Fibroblast of the aortic adventitia (primary cell): Measurements from ENCODE around the gene CTSK. TPM values are rescaled to one million over a fixed set of nuclear protein-coding genes. Genes with fewer than 3 reads are reported as not detected.
"Not testable (repeated sequence)": the region's sequence is repeated elsewhere in the genome, so short reads cannot be mapped to it uniquely, and the experiment has no call there.

Experiments
- DNase-seq: peaks from one replicate; pipeline ENCODE4 v3.0.0-alpha.2; 2010; ENCODE audit warnings: low read depth
- H3K4me3 ChIP-seq: 2 replicates; pipeline ENCODE4 v1.5.1; 2011; ENCODE audit warnings: low read depth, mild to moderate bottlenecking, control low read depth, low read length, moderate library complexity
- total RNA-seq: library from RNA; depleted of rRNA; stranded (reverse); fragments of >200 nt; gene quantifications from 2 replicates; pipeline ENCODE4 v1.2.3, GENCODE V29; 2012; ENCODE audit warnings: low replicate concordance
- TF ChIP-seq, protein P1 (sequence below): IDR thresholded peaks from 2 replicates; pipeline ENCODE4 v1.5.1; 2011; ENCODE audit warnings: mild to moderate bottlenecking, low read length, control low read depth, inconsistent platforms; ENCODE audit not compliant: insufficient read depth

The CTSK gene
- total RNA-seq, 1 donor: 547 TPM

DNA sequence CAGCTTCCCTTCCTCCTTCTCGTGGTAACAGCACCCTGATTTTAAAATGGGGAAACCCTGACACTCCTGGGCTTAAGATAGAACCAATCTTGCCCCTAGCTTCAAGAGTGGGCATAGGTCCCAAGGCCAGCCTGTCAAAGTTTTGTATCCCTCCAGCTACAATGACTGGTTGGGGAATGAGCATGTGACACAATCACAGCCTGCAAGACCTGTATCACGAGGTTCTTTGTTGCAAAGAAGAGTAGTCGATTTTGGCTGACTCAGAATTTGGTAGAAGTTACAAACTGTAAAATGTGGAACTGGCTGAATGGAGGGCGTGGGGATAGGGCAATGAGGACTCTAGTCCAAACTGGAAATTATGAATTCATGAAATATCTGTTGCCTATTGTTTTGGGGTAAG lies 18.7 kb downstream of the CTSK start:
- H3K4me3 ChIP-seq: no peak overlapping the region
- TF ChIP-seq, protein P1, sequence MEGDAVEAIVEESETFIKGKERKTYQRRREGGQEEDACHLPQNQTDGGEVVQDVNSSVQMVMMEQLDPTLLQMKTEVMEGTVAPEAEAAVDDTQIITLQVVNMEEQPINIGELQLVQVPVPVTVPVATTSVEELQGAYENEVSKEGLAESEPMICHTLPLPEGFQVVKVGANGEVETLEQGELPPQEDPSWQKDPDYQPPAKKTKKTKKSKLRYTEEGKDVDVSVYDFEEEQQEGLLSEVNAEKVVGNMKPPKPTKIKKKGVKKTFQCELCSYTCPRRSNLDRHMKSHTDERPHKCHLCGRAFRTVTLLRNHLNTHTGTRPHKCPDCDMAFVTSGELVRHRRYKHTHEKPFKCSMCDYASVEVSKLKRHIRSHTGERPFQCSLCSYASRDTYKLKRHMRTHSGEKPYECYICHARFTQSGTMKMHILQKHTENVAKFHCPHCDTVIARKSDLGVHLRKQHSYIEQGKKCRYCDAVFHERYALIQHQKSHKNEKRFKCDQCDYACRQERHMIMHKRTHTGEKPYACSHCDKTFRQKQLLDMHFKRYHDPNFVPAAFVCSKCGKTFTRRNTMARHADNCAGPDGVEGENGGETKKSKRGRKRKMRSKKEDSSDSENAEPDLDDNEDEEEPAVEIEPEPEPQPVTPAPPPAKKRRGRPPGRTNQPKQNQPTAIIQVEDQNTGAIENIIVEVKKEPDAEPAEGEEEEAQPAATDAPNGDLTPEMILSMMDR: no peak
- DNase-seq: no peak

DNA sequence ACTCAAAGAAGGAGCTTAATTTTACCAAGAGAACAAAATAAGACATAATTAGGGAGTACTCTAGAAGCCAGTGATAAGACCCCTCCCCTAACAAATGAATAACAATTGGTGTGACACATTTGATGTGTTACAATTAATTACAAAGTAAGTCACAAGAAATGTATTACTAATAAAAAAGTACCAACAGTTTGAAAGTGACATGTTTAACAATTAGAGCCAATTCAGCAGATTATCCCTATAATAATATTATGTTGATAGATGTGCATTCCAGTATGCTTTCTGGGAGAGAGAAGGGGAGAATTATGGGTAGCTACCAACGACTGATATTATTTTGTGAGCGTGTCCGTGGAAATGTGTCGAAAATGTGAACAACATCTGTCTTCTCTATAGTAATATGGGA lies 19.1 kb downstream of the CTSK start:
- no peak for DNase-seq
- TF ChIP-seq, protein P1: no peak

DNA sequence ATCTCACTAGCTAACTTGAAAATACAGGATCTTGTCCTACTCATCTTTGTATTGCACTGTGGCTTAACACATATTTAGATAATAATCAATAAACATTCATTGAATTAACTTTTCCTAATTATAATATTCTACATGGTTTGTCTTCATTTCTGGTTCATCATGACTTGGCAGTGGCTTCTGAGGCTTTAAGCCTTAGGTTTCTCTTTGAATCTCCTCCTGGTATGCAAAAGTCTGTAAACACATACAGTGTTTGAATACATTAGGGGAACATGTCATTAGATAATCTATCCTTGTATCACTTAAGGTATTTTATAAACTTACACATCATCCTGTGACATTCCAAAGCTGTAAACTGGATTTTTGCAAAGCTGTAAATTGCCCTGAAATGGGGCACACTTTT lies 20.6 kb downstream of the CTSK start:
- TF ChIP-seq, protein P1: no peak
- no peak for DNase-seq

More for the DNA sequence above, 19.1 kb downstream of the CTSK start:
- no peak overlapping the region for H3K4me3 ChIP-seq

DNA sequence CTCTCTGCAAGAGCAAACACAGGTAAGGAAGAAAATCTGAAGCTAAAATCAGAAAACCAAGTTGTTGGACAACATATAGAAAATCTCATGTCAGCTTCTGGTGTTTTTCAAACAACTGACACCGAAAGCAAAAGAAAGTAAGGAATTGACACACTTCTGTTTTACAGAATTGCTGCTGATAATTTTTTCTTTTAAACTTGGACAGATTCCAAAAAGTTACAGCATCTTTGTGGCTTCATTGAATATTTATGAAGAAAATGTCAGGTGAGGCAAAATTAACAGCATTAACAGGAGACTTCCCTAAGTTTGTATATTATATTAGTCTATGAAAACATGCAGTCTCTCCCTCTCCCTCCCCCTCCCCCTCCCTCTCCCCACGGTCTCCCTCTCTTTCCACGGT lies 27.6 kb downstream of the CTSK start:
- TF ChIP-seq, protein P1: no peak

More for the DNA sequence above, 20.6 kb downstream of the CTSK start:
- H3K4me3 ChIP-seq: no peak overlapping the region

DNA sequence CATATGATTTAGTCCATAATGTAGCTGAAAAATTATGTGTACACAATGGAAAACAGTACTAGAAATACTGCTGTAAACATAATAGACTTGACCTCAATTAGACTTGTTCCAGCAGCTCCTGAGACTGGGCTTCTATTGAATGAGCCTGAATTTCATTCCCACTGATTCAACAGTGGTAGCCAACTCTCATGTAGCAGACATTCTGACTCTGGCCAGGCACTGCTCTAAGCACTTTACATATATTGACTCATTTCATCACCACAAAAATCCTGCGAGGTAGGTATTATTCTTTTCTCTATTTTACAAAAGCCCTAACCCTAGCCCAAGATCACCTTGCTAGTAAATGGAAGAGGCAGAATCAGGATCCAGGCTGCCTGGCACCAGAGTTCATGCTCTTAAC lies 29.7 kb downstream of the CTSK start:
- TF ChIP-seq, protein P1: no peak
- no peak for DNase-seq
- H3K4me3 ChIP-seq: no peak overlapping the region

More for the DNA sequence above, 27.6 kb downstream of the CTSK start:
- no peak for DNase-seq
- no peak overlapping the region for H3K4me3 ChIP-seq

DNA sequence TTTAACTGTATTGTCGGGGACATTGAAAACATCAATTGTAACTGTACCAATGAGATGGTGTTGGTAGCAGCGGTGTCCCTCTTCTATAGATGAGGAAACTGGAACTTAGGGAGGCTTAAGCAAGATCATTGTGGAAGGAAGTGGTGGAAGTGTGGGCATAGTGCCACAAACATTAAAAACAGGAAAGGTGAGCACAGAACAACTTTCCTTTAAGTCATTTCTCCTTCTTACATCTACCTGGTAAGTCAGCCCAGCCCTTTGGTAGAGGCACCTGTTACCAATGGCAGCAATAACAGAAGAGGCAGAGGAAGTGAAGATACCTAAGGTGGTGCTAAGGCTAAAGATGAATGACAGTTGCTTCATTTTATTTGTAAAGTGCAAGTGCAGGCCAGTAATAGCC lies 30.5 kb downstream of the CTSK start:
- DNase-seq: no peak
- TF ChIP-seq, protein P1: no peak
- no peak overlapping the region for H3K4me3 ChIP-seq

DNA sequence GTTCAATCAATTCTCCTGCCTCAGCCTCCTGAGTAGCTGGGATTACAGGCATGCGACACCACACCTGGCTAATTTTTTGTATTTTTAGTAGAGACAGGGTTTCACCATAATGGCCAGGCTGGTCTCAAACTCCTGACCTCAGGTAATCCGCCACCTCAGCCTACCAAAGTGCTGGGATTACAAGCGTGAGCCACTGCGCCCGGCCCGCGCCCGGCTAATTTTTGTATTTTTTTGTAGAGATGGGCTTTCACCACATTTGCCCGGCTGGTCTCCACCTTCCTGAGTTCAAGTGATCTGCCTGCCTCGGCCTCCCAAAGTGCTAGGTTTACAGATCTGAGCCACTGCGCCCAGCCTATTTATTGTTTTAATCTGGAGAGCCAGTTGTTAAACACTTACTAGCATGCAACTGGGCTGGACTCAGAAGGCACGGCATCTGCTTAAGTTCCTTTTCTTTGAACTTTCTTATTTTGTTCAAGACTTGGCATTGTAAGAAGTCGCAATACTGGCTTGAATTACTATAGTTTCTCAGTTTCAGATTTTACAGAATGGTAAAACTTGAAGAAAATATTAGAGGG lies 32.0 kb downstream of the CTSK start:
- not testable (repeated sequence) for H3K4me3 ChIP-seq, DNase-seq
